Aorta (tissue), 5 donors: Measurements from ENCODE around the gene AGO3. TPM values are rescaled to one million over a fixed set of nuclear protein-coding genes. Genes with fewer than 3 reads are reported as not detected.

Experiments used
- ATAC-seq: fragments of 200-7000 bp; cut with Tn5 transposase; one replicate; pipeline ENCODE4 v1.9.1; 2022; ENCODE audit warnings: moderate library complexity; ENCODE audit not compliant: low FRiP score
- DNase-seq, 2 donors: peaks; one replicate each; pipeline ENCODE4 v3.0.0-alpha.2; 2020
- H3K27ac ChIP-seq, 2 donors: one replicate each; pipeline ENCODE4 v1.5.1; 2013; ENCODE audit warnings: low read length in 2 of 2, mild to moderate bottlenecking in 2 of 2, moderate library complexity in 2 of 2, control low read depth in 1 of 2, inconsistent platforms in 1 of 2, low read depth in 1 of 2
- H3K27me3 ChIP-seq, 2 donors: one replicate each; pipeline ENCODE4 v1.6.1; 2013; ENCODE audit warnings: control low read depth in 1 of 2, low read length in 1 of 2, mild to moderate bottlenecking in 1 of 2, moderate library complexity in 1 of 2; ENCODE audit not compliant: insufficient read depth in 2 of 2, control insufficient read depth in 1 of 2
- H3K36me3 ChIP-seq, 2 donors: one replicate each; pipeline ENCODE4 v1.6.1; 2013; ENCODE audit warnings: control low read depth in 1 of 2, low read length in 1 of 2, mild to moderate bottlenecking in 1 of 2; ENCODE audit not compliant: insufficient read depth in 2 of 2, control insufficient read depth in 1 of 2
- H3K4me1 ChIP-seq, 2 donors: one replicate each; pipeline ENCODE4 v1.6.1; 2013; ENCODE audit warnings: low read length in 2 of 2, control low read depth in 1 of 2, mild to moderate bottlenecking in 1 of 2, moderate library complexity in 1 of 2; ENCODE audit not compliant: insufficient read depth in 2 of 2, control insufficient read depth in 1 of 2
- H3K4me3 ChIP-seq, 2 donors: one replicate each; pipeline ENCODE4 v1.5.1; 2013; ENCODE audit warnings: low read length in 2 of 2, control low read depth in 1 of 2, mild to moderate bottlenecking in 1 of 2
- H3K9me3 ChIP-seq: one replicate; pipeline ENCODE4 v1.6.1; 2013; ENCODE audit warnings: mild to moderate bottlenecking, low read length; ENCODE audit not compliant: control insufficient read depth
- WGBS, 2 donors: extraction: QIAGEN DNeasy Blood & Tissue Kit; methylation state at CpG; one replicate each; pipeline ENCODE4 v1.1.7; 2013; 5-methylcytosine and 5-hydroxymethylcytosine counted together
- intact Hi-C, 2 donors: fragments of 100-400 bp; cut with DNase I; formaldehyde crosslinking; loops; one replicate each; pipeline versions ENCODE4 v1.14.2 to v1.15.0; 2022
- polyA plus RNA-seq, 2 donors: library from polyadenylated mRNA; stranded (reverse); fragments of 200-250 nt; gene quantifications; one replicate each; pipeline ENCODE4 v1.2.3, GENCODE V29; 2013
- total RNA-seq, 2 donors: library from RNA; stranded (reverse); fragmentation: NEBNext Ultra II Directional; extraction: Animal tissue kit (Norgen Biotek cat#: 25700); gene quantifications; one replicate each; pipeline ENCODE4 v1.2.1, GENCODE V29; 2021
- donor health status: healthy with polysubstance abuse.
- donor health status: Bipolar disorder and iron deficiency.
- donor health status: DM: no; HTN: no; CAD: no.
- donor health status: DM: no; HTN: no; CAD: no.
- donor health status: DM: yes; HTN: yes; CAD: no.

The AGO3 gene
- total and polyA plus RNA-seq, 4 donors, result 1.1 to 50.4 (median 26.2) TPM

DNA sequence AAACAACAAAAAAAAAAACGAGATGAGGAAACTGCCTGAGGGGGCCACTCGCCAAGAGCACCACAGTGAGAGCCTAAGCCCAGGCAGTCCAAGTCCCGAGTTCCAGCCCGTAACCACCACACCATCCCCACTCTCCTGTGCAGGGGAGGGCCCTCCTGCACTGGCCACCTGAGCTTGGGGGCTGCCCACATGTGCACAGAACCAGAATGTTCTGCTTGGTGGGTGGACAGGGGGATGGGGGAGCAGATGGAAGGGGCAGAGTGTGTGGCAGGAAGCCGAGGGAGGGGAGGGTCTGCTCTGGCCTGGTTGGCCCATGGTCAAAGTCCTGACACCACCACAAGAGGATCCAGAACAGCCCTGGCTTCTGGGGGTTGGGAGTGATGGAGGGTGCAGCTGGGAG is 175.4 kb downstream of the AGO3 start:
- intact Hi-C loops, result loop anchor here in 1 of 2 donors (2.0 kb wide), 1 partner anchor 21 kb away; no protein-coding TSS in a partner anchor
- 54 to 59% methylated on average over 5 of the region's 5 CpGs for WGBS, 2 donors
- DNase-seq (no peak), ATAC-seq (no peak)
- H3K27ac ChIP-seq, result no peak overlapping the region
- H3K36me3 ChIP-seq, result no peaks in the 10 kb centered on the region
- no peaks in the 10 kb centered on the region for H3K4me1 ChIP-seq
- no peaks in the 10 kb centered on the region for H3K27me3 ChIP-seq
- no peak overlapping the region for H3K4me3 ChIP-seq
- no peaks in the 10 kb centered on the region for H3K9me3 ChIP-seq

GRCh38 chr1:36107394-36107793 is 176.5 kb downstream of the AGO3 start:
- no peak for DNase-seq
- no peaks in the 10 kb centered on the region for H3K36me3 ChIP-seq

GRCh38 chr1:36108314-36108713 is 177.4 kb downstream of the AGO3 start:
- H3K4me3 ChIP-seq, result no peak overlapping the region
- intact Hi-C loops, result no loop called here
- H3K4me1 ChIP-seq, result no peaks in the 10 kb centered on the region
- no peak for ATAC-seq
- DNase-seq, result no peak
- no peak overlapping the region for H3K27ac ChIP-seq
- 83 to 89% methylated on average over 14 of the region's 14 CpGs for WGBS, 2 donors
- no peaks in the 10 kb centered on the region for H3K27me3 ChIP-seq
- no peaks in the 10 kb centered on the region for H3K9me3 ChIP-seq
- H3K36me3 ChIP-seq, result no peaks in the 10 kb centered on the region

More at GRCh38 chr1:36107394-36107793, 176.5 kb downstream of the AGO3 start:
- no peak for ATAC-seq
- H3K27ac ChIP-seq, result no peak overlapping the region
- no peaks in the 10 kb centered on the region for H3K27me3 ChIP-seq
- WGBS, 2 donors, result 93% methylated on average over 9 of the region's 9 CpGs
- no peaks in the 10 kb centered on the region for H3K4me1 ChIP-seq
- H3K9me3 ChIP-seq, result no peaks in the 10 kb centered on the region
- no peak overlapping the region for H3K4me3 ChIP-seq
- intact Hi-C loops, result loop anchor here in 1 of 2 donors (2.0 kb wide), 1 partner anchor 19 kb away; no protein-coding TSS in a partner anchor

- no peak for DNase-seq
- intact Hi-C loops, result no loop called here
- WGBS, 2 donors, result 87 to 89% methylated on average over 9 to 11 of the region's 11 CpGs
Observed at GRCh38 chr1:36109041-36109679, 178.3 kb downstream of the AGO3 start.

DNA sequence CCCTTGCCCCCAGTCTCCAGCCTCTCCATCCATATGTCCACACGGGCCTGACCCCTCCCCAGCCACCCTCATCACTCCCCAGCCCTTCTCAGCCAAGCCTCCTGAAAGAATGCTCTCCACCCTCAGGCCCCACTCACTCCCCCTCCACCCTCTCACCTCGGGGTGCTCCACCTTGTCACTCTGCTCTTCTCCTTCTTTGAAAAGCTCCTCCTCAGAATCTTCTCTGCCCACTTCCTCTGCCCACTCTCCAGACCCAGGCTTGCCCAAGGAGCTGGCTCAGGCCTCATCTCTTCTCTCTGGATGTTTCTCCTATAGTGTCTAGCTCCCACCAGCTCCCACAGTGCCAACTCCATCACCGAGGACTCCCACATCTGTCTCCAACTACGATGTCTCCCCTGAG is 180.2 kb downstream of the AGO3 start:
- no peaks in the 10 kb centered on the region for H3K36me3 ChIP-seq
- no peak overlapping the region for H3K27ac ChIP-seq
- H3K27me3 ChIP-seq, result no peaks in the 10 kb centered on the region
- DNase-seq, result no peak
- no peak overlapping the region for H3K4me3 ChIP-seq
- H3K4me1 ChIP-seq, result peaks cover 0 to 1% of the 10 kb centered on the region in 2 donors
- WGBS, 2 donors, result 79 to 81% methylated on average over 4 of the region's 4 CpGs
- no peaks in the 10 kb centered on the region for H3K9me3 ChIP-seq
- ATAC-seq, result no peak
- intact Hi-C loops, result no loop called here

More at GRCh38 chr1:36109041-36109679, 178.3 kb downstream of the AGO3 start:
- Histone ChIP-seq H3K4me3 (no peak overlapping the region), H3K4me1 (no peaks in the 10 kb centered on the region), H3K27ac (no peak overlapping the region), H3K36me3 (no peaks in the 10 kb centered on the region), H3K27me3 (no peaks in the 10 kb centered on the region), H3K9me3 (no peaks in the 10 kb centered on the region)
- ATAC-seq, result no peak

DNA sequence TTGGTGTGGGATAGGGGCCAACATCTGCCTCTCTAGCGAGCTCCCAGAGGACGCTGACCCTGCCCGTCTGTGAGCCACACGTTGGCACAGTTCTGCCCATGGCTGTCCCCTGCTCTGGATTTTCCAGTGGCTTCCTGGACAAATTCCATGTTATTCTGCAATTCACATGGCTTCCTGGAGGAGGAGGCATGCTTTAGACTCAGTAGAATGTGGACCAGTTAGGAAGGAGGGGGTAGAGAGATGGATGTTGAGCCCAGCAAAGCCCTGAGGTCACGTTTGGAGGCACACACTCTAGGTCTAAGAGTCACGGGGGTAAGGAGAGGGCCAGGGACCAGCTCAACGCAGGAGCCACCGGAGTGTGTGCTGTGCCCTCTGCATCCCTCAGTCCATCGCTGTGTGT is 181.9 kb downstream of the AGO3 start:
- DNase-seq, result no peak
- Histone ChIP-seq H3K4me3 (no peak overlapping the region), H3K4me1 (peaks cover 0 to 4% of the 10 kb centered on the region in 2 donors), H3K27me3 (no peaks in the 10 kb centered on the region), H3K27ac (no peak overlapping the region), H3K9me3 (no peaks in the 10 kb centered on the region), H3K36me3 (no peaks in the 10 kb centered on the region)
- WGBS, 2 donors, result 59 to 68% methylated on average over 9 of the region's 9 CpGs
- ATAC-seq, result no peak
- intact Hi-C loops, result no loop called here

DNA sequence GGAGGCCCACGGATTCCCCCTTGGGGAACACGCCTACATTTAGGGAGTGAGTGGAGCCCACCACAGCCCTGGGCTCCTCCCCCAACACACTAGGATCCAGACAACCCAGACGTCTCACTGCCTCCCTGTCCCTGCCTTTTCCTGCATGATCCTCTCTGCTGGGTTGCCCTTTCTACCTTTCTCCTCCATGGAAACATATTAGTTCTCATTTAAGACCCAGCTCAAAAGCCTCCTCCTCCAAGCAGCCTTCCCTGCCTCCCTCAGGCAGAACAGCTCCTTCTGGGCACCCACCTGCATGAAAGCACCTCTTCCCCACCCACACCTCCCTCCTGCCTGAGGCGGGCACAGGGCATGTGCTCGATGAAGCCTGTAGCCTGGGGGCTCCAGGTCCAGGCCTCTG is 183.5 kb downstream of the AGO3 start:
- DNase-seq (no peak), ATAC-seq (no peak)
- 65 to 66% methylated on average over 5 of the region's 5 CpGs for WGBS, 2 donors
- no peaks in the 10 kb centered on the region for H3K27me3 ChIP-seq
- no peak overlapping the region for H3K4me3 ChIP-seq
- peaks cover 0 to 4% of the 10 kb centered on the region in 2 donors for H3K4me1 ChIP-seq
- H3K36me3 ChIP-seq, result no peaks in the 10 kb centered on the region
- H3K27ac ChIP-seq, result peak overlapping the region; percentile 20 to 84
- H3K9me3 ChIP-seq, result no peaks in the 10 kb centered on the region
- intact Hi-C loops, result no loop called here

DNA sequence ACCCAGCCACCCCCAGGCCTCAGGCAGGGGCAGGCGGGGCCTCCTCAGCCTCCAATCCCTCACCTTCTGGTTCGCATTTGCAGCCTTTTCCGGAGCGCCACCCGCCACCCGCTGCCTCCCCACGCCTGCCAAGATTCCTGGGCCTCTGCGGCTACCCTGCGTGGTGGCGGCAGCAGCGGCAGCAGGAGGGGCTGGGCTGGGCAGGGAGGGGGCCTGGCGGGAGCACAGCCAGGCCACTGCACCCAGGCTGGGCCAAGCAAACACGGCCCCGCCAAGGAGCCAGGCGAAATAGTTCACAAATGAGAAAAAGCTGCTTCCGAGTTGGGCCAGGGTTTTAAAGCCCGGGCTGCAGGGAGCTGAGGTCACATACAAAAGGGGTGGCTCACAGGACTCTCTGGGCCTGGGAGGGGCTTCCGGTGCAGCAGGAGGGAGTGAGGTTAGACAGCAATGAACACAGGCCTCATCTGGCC is 184.3 kb downstream of the AGO3 start:
- H3K27ac ChIP-seq, result peak overlapping the region; percentile 20 to 89
- ATAC-seq, result peak; percentile 92
- H3K27me3 ChIP-seq, result no peaks in the 10 kb centered on the region
- no peaks in the 10 kb centered on the region for H3K36me3 ChIP-seq
- no peak overlapping the region for H3K4me3 ChIP-seq
- H3K9me3 ChIP-seq, result no peaks in the 10 kb centered on the region
- H3K4me1 ChIP-seq, result peaks cover 0 to 4% of the 10 kb centered on the region in 2 donors
- WGBS, 2 donors, result 8 to 9% methylated on average over 18 of the region's 18 CpGs
- intact Hi-C loops, result loop anchor here in 1 of 2 donors (1.0 kb wide), 1 partner anchor 21 kb away; no protein-coding TSS in a partner anchor
- DNase-seq, result peak; percentile 92 to 93

- H3K4me3 ChIP-seq, result no peak overlapping the region
- WGBS, 2 donors, result 37 to 47% methylated on average over 5 of the region's 5 CpGs
- no peak for ATAC-seq
Observed at GRCh38 chr1:36115931-36116330, 185.0 kb downstream of the AGO3 start.

More at GRCh38 chr1:36115931-36116330, 185.0 kb downstream of the AGO3 start:
- Histone ChIP-seq H3K4me1 (peaks cover 0 to 4% of the 10 kb centered on the region in 2 donors), H3K27ac (peak overlapping the region; percentile 71 to 89), H3K9me3 (no peaks in the 10 kb centered on the region), H3K27me3 (no peaks in the 10 kb centered on the region), H3K36me3 (no peaks in the 10 kb centered on the region)
- no peak for DNase-seq
- intact Hi-C loops, result loop anchor here in 1 of 2 donors (1.0 kb wide), 1 partner anchor 20 kb away; no protein-coding TSS in a partner anchor
